Peyer's patch (tissue), 4 donors: Measurements from ENCODE around the gene GDF11. TPM values are rescaled to one million over a fixed set of nuclear protein-coding genes. Genes with fewer than 3 reads are reported as not detected.

Source experiments
- DNase-seq, 3 donors: peaks; one replicate each; pipeline ENCODE4 v3.0.0-alpha.2; 2017 to 2019
- H3K27ac ChIP-seq, 4 donors: fragments of 200-600 bp; sonication (generic); one replicate each; pipeline ENCODE4 v1.5.1; 2016 to 2019
- H3K27me3 ChIP-seq, 2 donors: fragments of 200-600 bp; sonication (generic); one replicate each; pipeline ENCODE4 v1.5.1; 2019
- H3K36me3 ChIP-seq, 3 donors: fragments of 200-600 bp; sonication (generic); one replicate each; pipeline ENCODE4 v1.5.1; 2016 to 2019
- H3K4me1 ChIP-seq, 4 donors: fragments of 200-600 bp; sonication (generic); one replicate each; pipeline ENCODE4 v1.5.1; 2016 to 2019
- H3K4me3 ChIP-seq, 4 donors: fragments of 200-600 bp; sonication (generic); 1 replicate in 3 of 4; 2 replicates in 1 of 4; pipeline ENCODE4 v1.5.1; 2016 to 2019; ENCODE audit warnings: mild to moderate bottlenecking in 1 of 4
- H3K9me3 ChIP-seq, 4 donors: fragments of 200-600 bp; sonication (generic); one replicate each; pipeline ENCODE4 v1.5.1; 2016 to 2019; ENCODE audit warnings: mild to moderate bottlenecking in 1 of 4
- POLR2A ChIP-seq, 2 donors: fragments of 450-650 bp; IDR thresholded peaks; one replicate each; pipeline ENCODE4 v1.5.1; 2017; ENCODE audit warnings: antibody characterized with exemption in 2 of 2, mild to moderate bottlenecking in 2 of 2, moderate library complexity in 2 of 2
- total RNA-seq, 4 donors: library from RNA; depleted of rRNA; stranded (reverse); fragments of >200 nt; gene quantifications; one replicate each; pipeline ENCODE4 v1.1.0, GENCODE V29; 2016
- TF ChIP-seq, protein P1 (sequence below), 6 experiments: fragments of 450-650 bp in 4 of 6; fragments of 200-600 bp in 2 of 6; sonication (generic) in 1 of 6; IDR thresholded peaks; one replicate each; pipeline ENCODE4 v1.5.1; 2017 to 2019; ENCODE audit warnings: antibody characterized with exemption in 6 of 6, mild to moderate bottlenecking in 3 of 6, moderate library complexity in 1 of 6

GDF11 gene
- total RNA-seq, 4 donors from 2014 or later: 0.35 to 14.9 (median 1.1) TPM

DNA sequence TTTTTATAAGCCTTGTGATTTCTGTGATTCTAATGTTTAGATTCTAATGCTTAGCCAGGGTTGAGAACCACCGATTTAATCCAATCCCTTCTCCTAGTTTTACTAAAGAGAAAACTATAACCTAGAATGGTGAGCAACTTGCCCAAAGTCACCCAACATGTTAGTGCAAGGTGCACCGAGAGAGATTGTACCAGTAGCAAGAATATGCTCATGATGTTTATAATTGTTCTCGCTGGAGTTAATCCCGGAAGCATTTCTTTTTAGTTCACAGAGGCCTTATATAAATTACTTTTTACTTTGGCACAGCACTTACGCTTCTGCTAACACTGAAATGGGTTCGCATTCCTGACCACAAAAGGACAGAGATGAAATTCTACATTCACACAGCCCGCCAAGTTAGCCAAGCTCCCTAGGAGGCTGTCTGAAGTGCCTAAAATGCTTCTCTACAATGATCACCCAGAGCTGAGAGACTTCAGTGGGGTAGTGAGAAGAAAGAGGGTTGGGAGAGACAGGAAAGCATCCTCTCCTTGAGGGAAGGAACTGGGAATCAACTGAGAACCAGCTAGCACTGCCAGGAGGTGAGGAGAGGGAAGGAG lies 27.7 kb upstream of the GDF11 start:
- H3K27ac ChIP-seq: peak overlapping the region; percentile 90 to 99 (median 95)
- H3K36me3 ChIP-seq: no peaks in the 10 kb centered on the region
- no peaks in the 10 kb centered on the region for H3K9me3 ChIP-seq
- peaks cover 7 to 46% (median 11%) of the 10 kb centered on the region in 4 donors for H3K4me1 ChIP-seq
- TF ChIP-seq, protein P1, sequence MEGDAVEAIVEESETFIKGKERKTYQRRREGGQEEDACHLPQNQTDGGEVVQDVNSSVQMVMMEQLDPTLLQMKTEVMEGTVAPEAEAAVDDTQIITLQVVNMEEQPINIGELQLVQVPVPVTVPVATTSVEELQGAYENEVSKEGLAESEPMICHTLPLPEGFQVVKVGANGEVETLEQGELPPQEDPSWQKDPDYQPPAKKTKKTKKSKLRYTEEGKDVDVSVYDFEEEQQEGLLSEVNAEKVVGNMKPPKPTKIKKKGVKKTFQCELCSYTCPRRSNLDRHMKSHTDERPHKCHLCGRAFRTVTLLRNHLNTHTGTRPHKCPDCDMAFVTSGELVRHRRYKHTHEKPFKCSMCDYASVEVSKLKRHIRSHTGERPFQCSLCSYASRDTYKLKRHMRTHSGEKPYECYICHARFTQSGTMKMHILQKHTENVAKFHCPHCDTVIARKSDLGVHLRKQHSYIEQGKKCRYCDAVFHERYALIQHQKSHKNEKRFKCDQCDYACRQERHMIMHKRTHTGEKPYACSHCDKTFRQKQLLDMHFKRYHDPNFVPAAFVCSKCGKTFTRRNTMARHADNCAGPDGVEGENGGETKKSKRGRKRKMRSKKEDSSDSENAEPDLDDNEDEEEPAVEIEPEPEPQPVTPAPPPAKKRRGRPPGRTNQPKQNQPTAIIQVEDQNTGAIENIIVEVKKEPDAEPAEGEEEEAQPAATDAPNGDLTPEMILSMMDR (IDR thresholded peaks at IDR 0.05): no peak
- no peak for TF ChIP-seq POLR2A (IDR thresholded peaks at IDR 0.05)
- DNase-seq: no peak
- H3K4me3 ChIP-seq: peak overlapping the region; percentile 68 to 87 (median 72)
- H3K27me3 ChIP-seq: no peaks in the 10 kb centered on the region

DNA sequence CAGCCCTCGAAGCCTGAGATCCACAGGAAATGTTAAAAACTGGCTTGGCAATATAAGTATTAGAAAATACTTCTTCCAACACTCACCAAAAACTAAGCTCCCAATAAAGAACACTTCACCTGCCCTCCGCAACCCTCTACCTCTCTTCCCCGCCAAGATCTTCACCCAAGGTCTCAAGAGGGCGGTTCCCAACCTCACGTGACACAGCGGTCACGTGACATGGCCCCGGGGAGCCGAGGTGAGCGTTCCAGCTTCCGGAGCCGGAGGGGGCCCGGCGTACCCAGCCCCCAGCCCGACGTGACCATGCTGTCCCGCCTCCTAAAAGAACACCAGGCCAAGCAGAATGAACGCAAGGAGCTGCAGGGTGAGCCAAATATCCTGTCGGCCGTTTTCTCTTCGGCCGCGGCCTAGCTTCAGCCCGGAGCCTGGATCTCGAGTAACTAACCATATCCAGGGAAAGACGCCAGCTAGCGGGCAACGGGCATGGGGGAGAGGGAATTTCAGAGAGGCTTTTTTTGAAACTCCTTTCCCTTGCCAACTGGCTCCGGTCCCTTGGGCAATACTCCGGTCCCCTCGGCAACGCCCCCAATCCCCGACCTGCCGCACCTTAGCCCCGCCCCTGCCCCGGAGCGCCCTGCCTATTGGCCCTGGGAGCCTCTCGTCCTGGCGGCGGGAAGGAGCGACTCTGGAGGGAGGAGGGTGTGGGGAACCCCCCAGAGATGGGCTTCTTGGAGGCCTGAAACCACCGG lies 26.9 kb upstream of the GDF11 start, which contains the start of gene BLOC1S1:
Gene BLOC1S1, plus strand, starts transcription at position 214 of the 749 bp plus-strand sequence. Its CDS starts 6 bp downstream, at position 220.
- no peaks in the 10 kb centered on the region for H3K9me3 ChIP-seq
- TF ChIP-seq, protein P1 (IDR thresholded peaks at IDR 0.05): peak in 1 of 6 experiments; percentile 25
- peak; percentile 51 to 61 for TF ChIP-seq POLR2A (IDR thresholded peaks at IDR 0.05)
- H3K4me3 ChIP-seq: peak within 1 kb of the TSS; percentile 68 to 87 (median 72)
- DNase-seq: peak; percentile 95 to 97 (median 96)
- peak within 1 kb of the TSS; percentile 90 to 99 (median 95) for H3K27ac ChIP-seq
- no peaks in the 10 kb centered on the region for H3K36me3 ChIP-seq
- H3K27me3 ChIP-seq: no peaks in the 10 kb centered on the region
- H3K4me1 ChIP-seq: peaks cover 7 to 51% (median 11%) of the 10 kb centered on the region in 4 donors

DNA sequence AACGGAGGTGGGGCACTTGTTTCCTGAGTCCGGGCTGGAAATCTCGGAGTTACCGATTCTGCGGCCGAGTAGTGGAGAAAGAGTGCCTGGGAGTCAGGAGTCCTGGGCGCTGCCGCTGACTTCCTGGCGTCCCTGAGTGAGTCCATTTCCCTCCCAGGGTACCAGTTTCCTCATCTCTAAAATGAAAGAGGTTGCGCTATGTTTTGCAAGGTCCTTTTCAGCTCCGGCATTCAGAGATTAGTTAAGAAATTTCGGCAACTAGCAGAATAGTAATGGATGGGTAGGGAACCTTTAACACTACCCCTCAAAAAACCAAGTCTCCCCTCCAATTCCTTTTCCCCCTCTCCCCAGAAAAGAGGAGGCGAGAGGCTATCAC lies 26.4 kb upstream of the GDF11 start:
- no peaks in the 10 kb centered on the region for H3K9me3 ChIP-seq
- H3K36me3 ChIP-seq: no peaks in the 10 kb centered on the region
- peak overlapping the region; percentile 68 to 87 (median 72) for H3K4me3 ChIP-seq
- H3K4me1 ChIP-seq: peaks cover 7 to 57% (median 13%) of the 10 kb centered on the region in 4 donors
- no peak for DNase-seq
- H3K27ac ChIP-seq: peak overlapping the region; percentile 90 to 99 (median 95)
- no peak for TF ChIP-seq POLR2A (IDR thresholded peaks at IDR 0.05)
- TF ChIP-seq, protein P1 (IDR thresholded peaks at IDR 0.05): peak in 1 of 6 experiments; percentile 25
- H3K27me3 ChIP-seq: no peaks in the 10 kb centered on the region

DNA sequence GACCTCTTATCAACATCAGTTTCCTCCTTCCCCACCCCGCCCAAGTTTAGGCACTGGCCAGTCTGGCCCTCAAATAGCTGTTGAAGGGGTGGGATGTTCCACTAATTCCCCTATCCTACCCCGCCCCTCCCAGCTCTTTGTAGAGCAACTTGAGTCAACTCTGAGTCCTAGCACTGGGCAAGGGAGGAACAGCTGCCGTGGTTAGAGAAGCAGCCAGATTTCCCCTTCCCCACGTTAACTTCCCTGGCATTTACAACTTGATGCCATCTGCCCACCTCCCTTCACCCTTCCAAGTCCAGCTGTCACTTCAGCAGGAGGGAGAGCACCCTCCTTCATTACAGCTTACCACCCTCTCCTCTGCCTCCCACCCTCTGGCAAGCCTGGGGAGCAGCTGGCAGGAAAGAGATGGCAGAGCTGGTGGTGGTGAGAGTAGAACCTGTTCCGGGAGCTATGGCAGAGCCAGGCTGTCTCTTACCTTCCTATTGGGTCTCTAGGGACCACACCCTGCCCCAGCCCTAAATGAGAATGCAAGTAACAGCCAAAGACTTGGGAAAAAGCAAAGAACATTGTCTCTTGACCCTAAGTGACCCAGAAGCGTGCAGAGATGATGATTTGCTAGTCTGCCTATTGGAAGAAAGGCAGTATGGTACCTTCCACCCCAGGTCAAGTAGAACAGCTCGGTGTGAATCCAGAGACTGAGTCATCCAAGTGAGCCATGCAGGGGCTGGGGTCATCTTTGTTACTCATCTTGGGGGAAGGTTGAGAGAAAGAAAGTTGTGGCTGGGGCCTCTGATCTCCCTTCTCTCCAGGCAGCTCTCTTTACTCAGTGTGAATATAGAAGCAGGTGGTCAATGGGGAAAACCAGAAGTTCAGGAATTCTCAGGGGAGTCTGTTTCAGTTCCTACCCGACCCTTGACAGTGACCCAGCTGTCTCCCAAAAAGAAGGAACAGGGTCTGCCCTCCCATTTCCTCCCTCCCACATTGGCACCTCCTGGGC lies 25.6 kb upstream of the GDF11 start:
- H3K27ac ChIP-seq: peak overlapping the region; percentile 90 to 99 (median 95)
- H3K27me3 ChIP-seq: no peaks in the 10 kb centered on the region
- TF ChIP-seq POLR2A (IDR thresholded peaks at IDR 0.05): no peak
- TF ChIP-seq, protein P1 (IDR thresholded peaks at IDR 0.05): no peak
- no peaks in the 10 kb centered on the region for H3K9me3 ChIP-seq
- H3K4me3 ChIP-seq: peak overlapping the region; percentile 68 to 87 (median 72)
- H3K36me3 ChIP-seq: no peaks in the 10 kb centered on the region
- peak in 1 of 3 donors; percentile 50 for DNase-seq
- H3K4me1 ChIP-seq: peaks cover 7 to 64% (median 13%) of the 10 kb centered on the region in 4 donors

DNA sequence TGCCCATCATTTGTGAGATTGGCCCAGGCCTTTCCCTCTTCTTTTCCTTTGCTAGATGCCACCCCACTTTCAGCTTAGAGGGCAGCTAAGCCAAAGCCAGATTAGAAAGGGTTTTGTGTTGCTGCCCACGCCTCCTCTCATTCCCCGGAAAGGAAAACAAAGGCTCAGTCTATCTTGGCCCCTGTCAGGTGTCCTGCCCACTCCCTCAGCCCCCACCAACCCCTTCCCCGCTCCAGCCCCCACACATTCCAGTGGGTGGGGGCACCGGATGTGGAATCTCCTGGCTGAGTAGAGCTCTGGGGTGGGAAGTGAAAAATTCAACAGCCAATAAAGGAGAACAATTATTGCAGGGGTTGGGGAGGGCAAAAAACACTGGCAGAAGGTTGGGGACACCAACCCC lies 24.9 kb upstream of the GDF11 start:
- H3K9me3 ChIP-seq: no peaks in the 10 kb centered on the region
- peak overlapping the region in 1 of 4 donors; percentile 10 for H3K4me3 ChIP-seq
- peaks cover 7 to 66% (median 13%) of the 10 kb centered on the region in 4 donors for H3K4me1 ChIP-seq
- DNase-seq: no peak
- TF ChIP-seq POLR2A (IDR thresholded peaks at IDR 0.05): no peak
- TF ChIP-seq, protein P1 (IDR thresholded peaks at IDR 0.05): no peak
- peak overlapping the region in 2 of 4 donors; percentile 94 to 96 for H3K27ac ChIP-seq
- H3K36me3 ChIP-seq: peaks cover 0 to under 1% (median 0%) of the 10 kb centered on the region in 3 donors
- H3K27me3 ChIP-seq: no peaks in the 10 kb centered on the region
